AG09319 (cell line): ENCODE measurements around the gene CFAP65.

Experiments used
- DNase-seq: peaks from one replicate; pipeline ENCODE4 v3.0.0-alpha.2; 2010; ENCODE audit warnings: low read depth; ENCODE audit errors: extremely low read depth
- CTCF ChIP-seq: IDR thresholded peaks from 2 replicates; pipeline ENCODE4 v1.5.1; 2011; ENCODE audit warnings: low read depth, mild to moderate bottlenecking, inconsistent platforms, low read length, moderate library complexity

The CFAP65 gene

DNA sequence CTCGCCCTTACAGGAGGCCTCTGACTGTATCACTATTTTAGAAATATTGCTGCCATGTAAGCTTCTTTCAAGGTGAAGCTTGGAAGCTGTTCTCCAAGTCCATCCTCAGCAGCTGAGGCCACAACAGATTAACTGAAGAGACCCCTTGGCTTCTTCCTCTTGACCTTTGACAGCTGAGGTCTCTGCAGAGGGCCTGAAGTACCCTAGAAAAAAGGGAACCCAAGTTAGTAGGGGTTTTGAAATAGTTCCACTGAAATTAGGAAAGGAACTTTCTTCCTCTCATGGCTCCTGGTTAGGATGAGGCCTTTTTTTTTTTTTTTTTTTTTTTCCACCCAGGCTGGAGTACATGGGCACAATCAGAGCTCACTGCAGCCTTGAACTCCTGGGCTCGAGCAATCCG, 34.9 kb upstream of the CFAP65 start:
- no peak for TF ChIP-seq CTCF
- DNase-seq, result no peak

DNA sequence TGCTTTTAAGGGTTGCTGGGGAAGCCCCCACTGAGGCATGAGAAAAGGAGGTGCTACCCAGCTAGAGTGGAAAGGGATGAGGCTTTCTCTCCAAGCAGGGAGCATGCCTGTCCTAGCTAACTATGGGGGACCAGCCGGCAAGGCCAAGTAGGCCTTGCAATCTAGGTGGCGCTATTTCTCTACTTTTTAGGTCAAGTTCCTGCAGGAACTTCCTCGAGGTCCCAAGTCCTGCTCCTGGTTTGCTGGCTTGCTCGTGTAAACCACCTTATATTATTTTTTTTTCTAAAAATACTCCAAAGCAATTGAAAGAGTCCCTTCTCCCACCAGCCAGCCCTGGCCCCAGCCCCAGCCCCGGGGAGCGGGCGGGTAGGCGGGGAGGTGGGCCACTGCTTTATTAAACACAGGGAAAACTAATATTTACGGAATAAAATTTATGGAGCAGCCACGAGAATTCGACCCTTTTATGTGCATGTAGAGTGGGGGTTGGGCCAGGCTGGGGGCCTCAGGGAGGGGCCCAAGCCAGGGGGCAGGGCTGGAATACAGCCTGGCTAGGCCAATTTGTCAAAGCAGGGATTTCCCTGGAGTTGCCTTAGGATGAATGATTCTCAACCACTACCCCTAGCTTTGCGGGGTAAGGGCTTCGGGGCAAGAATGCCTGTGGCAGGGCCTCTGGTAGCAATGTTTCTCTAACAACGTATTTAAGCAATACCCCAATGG, 32.3 kb upstream of the CFAP65 start:
- TF ChIP-seq CTCF, result peak; percentile 57
- DNase-seq, result peak; percentile 32

DNA sequence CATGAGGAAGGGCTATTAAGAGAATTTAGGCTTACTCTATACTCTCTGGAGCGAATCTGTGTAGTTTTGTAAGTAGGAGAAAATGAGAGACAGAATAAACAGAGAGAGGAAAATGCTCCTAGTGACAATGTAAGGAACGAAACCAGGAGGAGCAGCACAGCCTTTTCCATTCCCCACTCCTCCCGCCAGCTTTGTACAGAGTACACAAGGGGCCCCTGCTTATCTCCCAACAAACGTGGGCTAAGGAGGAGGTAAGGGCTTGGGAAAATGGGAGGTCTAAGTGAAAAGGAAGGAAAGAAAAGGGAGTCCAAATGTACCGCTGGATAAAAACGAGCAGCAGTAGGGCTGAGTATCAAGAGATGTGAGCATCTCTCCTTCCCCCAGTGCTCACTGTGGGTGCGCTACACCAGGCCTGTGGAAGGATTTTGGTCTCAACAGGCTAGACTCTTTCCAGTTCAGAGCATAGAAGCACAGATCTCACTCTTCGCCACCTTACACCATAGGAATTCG, 31.5 kb upstream of the CFAP65 start:
- no peak for DNase-seq
- TF ChIP-seq CTCF, result no peak

DNA sequence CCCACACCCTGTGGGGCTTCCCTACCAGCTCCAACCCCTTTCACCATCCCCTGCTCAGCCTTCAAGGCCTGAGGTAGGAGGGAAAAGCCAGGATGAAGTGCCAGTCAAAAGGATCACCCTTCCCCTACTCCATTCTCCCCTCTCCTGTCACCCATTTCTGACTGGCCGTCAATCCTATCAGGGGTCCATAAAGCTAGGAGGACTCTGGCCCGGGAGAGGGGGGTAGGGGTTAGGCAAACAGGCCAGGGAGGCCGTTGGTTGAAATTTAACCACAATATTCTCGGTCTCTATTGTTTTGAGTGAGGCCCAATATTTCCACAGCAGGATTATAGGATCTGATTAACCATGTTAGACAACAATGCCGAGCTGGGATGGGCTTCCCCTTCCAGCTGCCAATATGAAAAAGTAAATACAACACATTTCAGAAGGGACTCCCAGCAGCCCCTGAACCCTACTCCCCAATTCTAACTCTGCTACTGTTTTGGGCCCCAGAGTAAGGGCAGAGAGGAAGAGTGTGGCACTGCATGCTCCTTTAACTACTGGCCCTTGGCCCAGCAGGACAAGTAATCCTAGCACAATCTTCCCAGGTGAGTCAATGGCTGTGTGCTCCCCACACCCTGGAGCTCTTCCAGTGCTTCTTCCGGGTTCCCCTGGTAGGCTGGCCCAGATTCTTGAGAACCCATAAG, 30.0 kb upstream of the CFAP65 start:
- DNase-seq, result no peak
- TF ChIP-seq CTCF, result no peak

DNA sequence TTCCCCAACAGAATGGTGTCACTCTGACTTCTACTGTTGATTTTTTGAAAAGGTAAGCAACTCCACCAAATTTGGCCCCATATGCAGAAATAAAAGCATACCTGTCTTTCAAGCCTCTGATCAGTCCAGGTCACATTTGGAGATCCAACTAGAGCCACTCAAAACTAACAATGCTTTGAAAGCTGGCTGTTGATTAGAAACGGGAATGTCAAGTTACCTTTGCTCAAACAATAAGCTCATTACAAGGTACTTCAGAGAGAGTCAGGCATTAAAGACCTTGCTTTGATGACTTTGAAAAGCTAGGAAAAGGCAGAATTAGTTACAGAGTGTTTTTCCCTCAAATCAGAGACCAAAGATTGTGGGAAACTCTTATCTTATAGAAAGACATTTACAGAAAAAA, 24.2 kb upstream of the CFAP65 start:
- TF ChIP-seq CTCF, result no peak
- DNase-seq, result no peak

- DNase-seq, result no peak
- no peak for TF ChIP-seq CTCF
Observed at GRCh38 chr2:219062081-219062480, 20.8 kb upstream of the CFAP65 start.
